K562 (cell line): ENCODE data around the gene LHB. TPM values are rescaled to one million over a fixed set of nuclear protein-coding genes. Genes with fewer than 3 reads are reported as not detected.

ENCODE experiments used
- CBX5 ChIP-seq: IDR thresholded peaks from 2 replicates; pipeline ENCODE4 v1.6.1; 2014; ENCODE audit warnings: low read depth, borderline replicate concordance
- DPF2 ChIP-seq: fragments of 450-650 bp; IDR thresholded peaks from 2 replicates; pipeline ENCODE4 v1.6.1; 2016
- EP300 ChIP-seq: IDR thresholded peaks from 2 replicates; pipeline ENCODE4 v1.6.1; 2012; ENCODE audit warnings: low read length, improper control_type of control experiment
- FOSL1 ChIP-seq: fragments of 200-800 bp; sonication (Bioruptor generic); conservative IDR thresholded peaks from 2 replicates; pipeline ENCODE4 v1.6.1; 2016; ENCODE audit warnings: missing genetic modification characterization, missing compliant biosample characterization
- JUND ChIP-seq, 2 experiments: IDR thresholded peaks; 2 replicates in 1 of 2; 3 replicates in 1 of 2; pipeline ENCODE4 v1.6.1; 2011; ENCODE audit warnings: borderline replicate concordance in 2 of 2, low read depth in 2 of 2, low read length in 2 of 2, improper control_type of control experiment in 1 of 2, missing biosample characterization in 1 of 2, missing genetic modification characterization in 1 of 2, missing genetic modification reagents in 1 of 2
- LARP7 ChIP-seq: fragments of 450-650 bp; IDR thresholded peaks from 2 replicates; pipeline ENCODE4 v1.6.1; 2016
- NCOA4 ChIP-seq: fragments of 450-650 bp; IDR thresholded peaks from 2 replicates; pipeline ENCODE4 v1.6.1; 2018; ENCODE audit warnings: mild to moderate bottlenecking; ENCODE audit not compliant: partially characterized antibody
- NFIC ChIP-seq: fragments of 450-650 bp; IDR thresholded peaks from 2 replicates; pipeline ENCODE4 v1.6.1; 2017; ENCODE audit warnings: mild to moderate bottlenecking, inconsistent platforms
- NRF1 ChIP-seq, 2 experiments: fragments of 450-650 bp; IDR thresholded peaks in 1 of 2; conservative IDR thresholded peaks in 1 of 2; 2 replicates each; pipeline ENCODE4 v1.6.1; 2014; ENCODE audit warnings: mild to moderate bottlenecking in 2 of 2
- ZBTB2 ChIP-seq: fragments of 450-650 bp; IDR thresholded peaks from 2 replicates; pipeline ENCODE4 v1.6.1; 2016; ENCODE audit warnings: antibody characterized with exemption
- ZFPM2 ChIP-seq: fragments of 250-450 bp; sonication (Bioruptor Pico); IDR thresholded peaks from 2 replicates; pipeline ENCODE4 v1.5.1; 2022; ENCODE audit warnings: mild to moderate bottlenecking
- polyA plus RNA-seq, 8 experiments: library from polyadenylated mRNA; depleted of rRNA in 4 of 8; stranded (reverse) in 5 of 8; unstranded in 3 of 8; fragments of >200 nt; fragmentation: Nextera tagmentation in 2 of 8; fragmentation: Illumina TruSeq in 1 of 8; extraction: Ambion mirVana in 2 of 8; extraction: Trizol in 1 of 8; gene quantifications; 2 replicates each; pipeline versions ENCODE4 v1.2.1 to v1.2.3, GENCODE V29; 2011 to 2014; ENCODE audit warnings: inconsistent platforms in 1 of 8, missing spikeins in 1 of 8
- total RNA-seq, 7 experiments: library from RNA; depleted of rRNA in 6 of 7; stranded (reverse); fragments of >200 nt in 6 of 7; fragmentation: Illumina TruSeq in 2 of 7; extraction: Trizol in 2 of 7; gene quantifications; 2 replicates each; pipeline versions ENCODE4 v1.2.1 to v1.2.3, GENCODE V29; 2011 to 2021; ENCODE audit warnings: low replicate concordance in 1 of 7
- TF ChIP-seq, protein P1 (sequence below): fragments of 250-450 bp; sonication (Bioruptor Pico); IDR thresholded peaks from 2 replicates; pipeline ENCODE4 v1.8.0; 2022; ENCODE audit warnings: inconsistent platforms

LHB gene
- total and polyA plus RNA-seq, 9 of the 15 experiments (the other 6 are each of a cell fraction or from before 2014, with no cell fraction given), result 0.54 TPM; not detected in 8

DNA sequence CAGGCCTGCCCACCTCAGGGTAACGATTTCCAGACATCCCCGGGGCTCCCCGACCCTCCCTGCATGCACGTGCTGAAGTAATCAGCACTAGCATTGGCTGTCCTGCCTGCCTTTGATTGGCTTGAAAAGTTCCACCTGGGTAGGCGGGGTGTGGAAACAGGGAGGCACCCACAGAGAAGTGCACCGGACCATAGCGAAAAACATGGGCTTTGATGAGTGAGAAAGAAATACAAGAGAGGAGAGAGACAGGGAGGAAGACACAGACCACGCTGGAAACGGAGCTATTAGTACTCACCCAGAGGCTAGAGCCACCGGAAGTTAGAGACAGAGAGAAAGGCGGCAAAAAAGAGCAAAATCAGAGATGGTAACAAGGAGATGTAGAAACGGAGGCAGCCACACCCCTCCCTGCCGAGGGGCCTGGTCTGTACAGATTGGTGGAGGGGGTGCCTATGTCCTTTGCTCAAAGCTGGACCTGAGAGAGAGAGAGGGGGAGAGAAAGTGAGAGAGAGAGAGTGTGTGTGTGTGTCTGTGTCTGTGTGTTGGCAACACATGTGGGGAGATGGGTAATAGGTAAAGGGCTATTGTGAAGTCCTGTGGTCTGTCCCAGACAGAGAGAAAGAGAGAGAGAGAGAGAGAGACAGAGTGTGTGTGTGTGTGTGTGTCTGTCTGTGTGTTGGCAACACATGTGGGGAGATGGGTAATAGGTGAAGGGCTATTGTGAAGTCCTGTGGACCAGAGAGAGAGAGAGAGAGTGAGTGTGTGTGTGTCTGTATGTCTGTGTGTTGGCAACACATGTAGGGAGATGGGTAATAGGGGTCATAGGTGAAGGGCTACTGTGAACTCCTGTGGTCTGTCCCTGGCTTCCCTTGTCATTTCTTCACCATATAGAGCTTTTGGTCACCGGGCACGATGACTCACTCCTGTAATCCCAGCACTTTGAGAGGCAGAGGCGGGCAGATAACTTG lies 4.3 kb upstream of the LHB start (continued):
- TF ChIP-seq ZBTB2, result 0 out of 2 replicates have a peak, but pooled peaks have one; percentile 38
- no peak for TF ChIP-seq ZFPM2 (CRISPR knock-in tag)
- TF ChIP-seq NRF1 (conservative IDR thresholded peaks at IDR 0.05 in 1 of 2, IDR thresholded peaks at IDR 0.05 in 1 of 2), result no peak
- peak; percentile 77 for TF ChIP-seq FOSL1 (tag)
- TF ChIP-seq, protein P1, sequence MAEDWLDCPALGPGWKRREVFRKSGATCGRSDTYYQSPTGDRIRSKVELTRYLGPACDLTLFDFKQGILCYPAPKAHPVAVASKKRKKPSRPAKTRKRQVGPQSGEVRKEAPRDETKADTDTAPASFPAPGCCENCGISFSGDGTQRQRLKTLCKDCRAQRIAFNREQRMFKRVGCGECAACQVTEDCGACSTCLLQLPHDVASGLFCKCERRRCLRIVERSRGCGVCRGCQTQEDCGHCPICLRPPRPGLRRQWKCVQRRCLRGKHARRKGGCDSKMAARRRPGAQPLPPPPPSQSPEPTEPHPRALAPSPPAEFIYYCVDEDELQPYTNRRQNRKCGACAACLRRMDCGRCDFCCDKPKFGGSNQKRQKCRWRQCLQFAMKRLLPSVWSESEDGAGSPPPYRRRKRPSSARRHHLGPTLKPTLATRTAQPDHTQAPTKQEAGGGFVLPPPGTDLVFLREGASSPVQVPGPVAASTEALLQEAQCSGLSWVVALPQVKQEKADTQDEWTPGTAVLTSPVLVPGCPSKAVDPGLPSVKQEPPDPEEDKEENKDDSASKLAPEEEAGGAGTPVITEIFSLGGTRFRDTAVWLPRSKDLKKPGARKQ, result no peak
- TF ChIP-seq JUND (IDR thresholded peaks at IDR 0.05; ENCODE audit: borderline replicate concordance, low read depth, low read length), result peak; percentile 69
- peak; percentile 0; the same call in 1 of the 3 replicates for TF ChIP-seq JUND (tag; IDR thresholded peaks at IDR 0.05; ENCODE audit: borderline replicate concordance, low read depth, low read length)
- peak; percentile 48; the same call in 1 of the 2 replicates for TF ChIP-seq DPF2
- TF ChIP-seq CBX5, result no peak
- TF ChIP-seq NFIC, result peak; percentile 15; the same call in 1 of the 2 replicates
- peak; percentile 34 for TF ChIP-seq NCOA4
- no peak for TF ChIP-seq EP300
- 0 out of 2 replicates have a peak, but pooled peaks have one; percentile 49 for TF ChIP-seq LARP7
